ENCODE results near the gene POU4F2.

GRCh38 chr4:146634825-146635224, 3.9 kb upstream of the POU4F2 start:
- TF ChIP-seq CTCF (IDR thresholded peaks at IDR 0.05), result no peak
- no peak for TF ChIP-seq POLR2A (IDR thresholded peaks at IDR 0.05)

Data from body of pancreas (tissue), 4 donors.